Measurements from ENCODE around the gene NFIA. TPM values are rescaled to one million over a fixed set of nuclear protein-coding genes. Genes with fewer than 3 reads are reported as not detected.

Gene NFIA
- total RNA-seq, 2 donors from 2014 or later: 17.3 to 27.3 TPM

- Mint-ChIP-seq H3K4me3 (no peak overlapping the region), H3K36me3 (ENCODE audit: insufficient read depth in 2 of 2) (no peaks in the 10 kb centered on the region), H3K9me3 (no peaks in the 10 kb centered on the region), H3K27ac (no peak overlapping the region), H3K27me3 (ENCODE audit: low read depth) (peaks cover 6% of the 10 kb centered on the region), H3K4me1 (ENCODE audit: low read depth) (no peaks in the 10 kb centered on the region)
- DNase-seq: no peak
- no peak for ATAC-seq (replicated peaks in 1 of 2)
Observed at GRCh38 chr1:61491497-61491896, 409.1 kb downstream of the NFIA start.

DNA sequence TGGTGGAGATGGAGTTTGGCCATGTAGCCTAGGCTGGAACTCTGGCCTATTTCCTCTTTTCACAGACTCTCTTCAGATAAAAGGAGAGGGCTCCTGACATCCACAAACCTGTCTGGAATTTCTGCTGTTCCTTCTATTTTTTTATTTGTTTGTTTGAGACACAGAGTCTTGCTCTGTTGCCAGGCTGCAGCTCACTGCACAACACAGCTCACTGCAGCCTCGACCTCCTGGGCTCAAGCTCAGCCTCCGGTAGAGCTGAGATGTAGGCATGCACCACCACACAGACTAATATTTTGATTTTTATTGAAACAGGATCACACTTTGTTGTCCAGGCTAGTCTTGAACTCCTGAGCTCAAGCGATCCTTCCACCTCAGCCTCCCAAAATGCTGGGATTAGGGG lies 411.6 kb downstream of the NFIA start:
- Mint-ChIP-seq H3K27ac (no peak overlapping the region), H3K36me3 (ENCODE audit: insufficient read depth in 2 of 2) (no peaks in the 10 kb centered on the region), H3K9me3 (no peaks in the 10 kb centered on the region), H3K4me1 (ENCODE audit: low read depth) (no peaks in the 10 kb centered on the region), H3K27me3 (ENCODE audit: low read depth) (peaks cover 6% of the 10 kb centered on the region), H3K4me3 (no peak overlapping the region)
- DNase-seq (no peak), ATAC-seq (replicated peaks in 1 of 2) (no peak)

DNA sequence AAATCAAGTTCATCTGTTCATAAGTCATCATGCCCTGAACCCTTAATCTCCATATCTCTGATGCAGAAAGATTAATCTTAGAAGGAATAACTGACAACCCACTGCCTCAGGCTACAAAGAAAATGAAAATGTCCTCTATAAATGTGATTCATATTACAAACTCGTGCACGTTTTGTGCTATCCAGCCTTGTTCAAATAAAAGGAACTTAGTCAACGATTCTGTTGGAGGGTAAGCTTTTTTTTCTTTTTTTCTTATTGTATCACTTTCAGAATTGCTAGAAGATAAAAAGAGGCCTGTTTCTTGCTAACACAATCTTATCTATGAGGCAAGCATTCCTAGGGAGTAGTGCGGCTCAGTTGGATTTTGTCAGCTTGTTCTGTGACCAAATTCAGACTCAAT lies 414.1 kb downstream of the NFIA start:
- no peaks in the 10 kb centered on the region for H3K4me1 Mint-ChIP-seq (ENCODE audit: low read depth)
- no peaks in the 10 kb centered on the region for H3K9me3 Mint-ChIP-seq
- ATAC-seq (replicated peaks in 1 of 2) (no peak), DNase-seq (no peak)
- no peaks in the 10 kb centered on the region for H3K36me3 Mint-ChIP-seq (ENCODE audit: insufficient read depth in 2 of 2)
- peaks cover 6% of the 10 kb centered on the region for H3K27me3 Mint-ChIP-seq (ENCODE audit: low read depth)
- H3K27ac Mint-ChIP-seq: no peak overlapping the region
- no peak overlapping the region for H3K4me3 Mint-ChIP-seq

GRCh38 chr1:61497013-61497412 lies 414.7 kb downstream of the NFIA start:
- no peaks in the 10 kb centered on the region for H3K9me3 Mint-ChIP-seq
- no peaks in the 10 kb centered on the region for H3K36me3 Mint-ChIP-seq (ENCODE audit: insufficient read depth in 2 of 2)
- no peak overlapping the region for H3K4me3 Mint-ChIP-seq
- H3K4me1 Mint-ChIP-seq (ENCODE audit: low read depth): no peaks in the 10 kb centered on the region
- H3K27me3 Mint-ChIP-seq (ENCODE audit: low read depth): peaks cover 6% of the 10 kb centered on the region
- ATAC-seq (replicated peaks in 1 of 2) (no peak), DNase-seq (no peak)
- H3K27ac Mint-ChIP-seq: no peak overlapping the region

- Mint-ChIP-seq H3K27me3 (ENCODE audit: low read depth) (peaks cover 6% of the 10 kb centered on the region), H3K4me1 (ENCODE audit: low read depth) (no peaks in the 10 kb centered on the region), H3K36me3 (ENCODE audit: insufficient read depth in 2 of 2) (no peaks in the 10 kb centered on the region), H3K9me3 (no peaks in the 10 kb centered on the region), H3K27ac (no peak overlapping the region), H3K4me3 (no peak overlapping the region)
- ATAC-seq (replicated peaks in 1 of 2): no peak
- no peak for DNase-seq
Observed at GRCh38 chr1:61498342-61498741, 416.0 kb downstream of the NFIA start.

GRCh38 chr1:61501971-61502916 lies 419.9 kb downstream of the NFIA start:
- DNase-seq (no peak), ATAC-seq (replicated peaks in 1 of 2) (no peak)
- no peak overlapping the region for H3K27ac Mint-ChIP-seq
- H3K36me3 Mint-ChIP-seq (ENCODE audit: insufficient read depth in 2 of 2): no peaks in the 10 kb centered on the region
- H3K4me1 Mint-ChIP-seq (ENCODE audit: low read depth): no peaks in the 10 kb centered on the region
- H3K4me3 Mint-ChIP-seq: no peak overlapping the region
- peaks cover 3% of the 10 kb centered on the region for H3K27me3 Mint-ChIP-seq (ENCODE audit: low read depth)
- no peaks in the 10 kb centered on the region for H3K9me3 Mint-ChIP-seq

GRCh38 chr1:61504305-61504704 lies 421.9 kb downstream of the NFIA start:
- no peak overlapping the region for H3K4me3 Mint-ChIP-seq
- ATAC-seq (replicated peaks in 1 of 2) (no peak), DNase-seq (no peak)
- peaks cover 4% of the 10 kb centered on the region in 2 donors for H3K9me3 Mint-ChIP-seq
- no peaks in the 10 kb centered on the region for H3K4me1 Mint-ChIP-seq (ENCODE audit: low read depth)
- no peaks in the 10 kb centered on the region for H3K36me3 Mint-ChIP-seq (ENCODE audit: insufficient read depth in 2 of 2)
- peaks cover 7% of the 10 kb centered on the region for H3K27me3 Mint-ChIP-seq (ENCODE audit: low read depth)
- no peak overlapping the region for H3K27ac Mint-ChIP-seq

DNA sequence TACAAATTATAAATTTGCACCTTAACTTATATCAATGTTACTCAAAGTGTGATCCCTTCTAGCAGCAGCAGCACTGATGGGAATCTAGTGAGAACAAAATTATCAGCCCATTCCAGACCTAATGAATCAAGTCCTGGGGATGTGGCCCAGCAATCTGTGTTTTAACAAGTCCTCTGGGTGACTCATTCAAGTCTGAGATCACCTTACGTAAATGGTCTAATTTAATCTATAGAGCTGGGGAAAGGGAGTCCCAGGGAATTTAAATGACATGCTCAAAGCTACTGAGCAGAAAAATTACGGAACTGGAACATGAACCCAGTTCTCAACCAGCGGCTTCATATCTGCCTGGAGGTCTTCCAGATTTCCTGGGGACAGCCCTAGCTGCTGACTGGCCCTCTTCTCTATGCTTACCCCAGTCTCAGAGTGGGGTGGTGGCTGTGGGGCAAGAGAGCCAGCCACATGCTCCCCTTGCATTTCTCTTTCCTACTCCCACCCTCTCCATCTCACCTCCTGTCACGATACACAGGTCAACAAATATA lies 422.6 kb downstream of the NFIA start:
- Mint-ChIP-seq H3K36me3 (ENCODE audit: insufficient read depth in 2 of 2) (no peaks in the 10 kb centered on the region), H3K9me3 (peaks cover 4% of the 10 kb centered on the region in 2 donors), H3K27ac (no peak overlapping the region), H3K27me3 (ENCODE audit: low read depth) (peaks cover 7% of the 10 kb centered on the region), H3K4me1 (ENCODE audit: low read depth) (no peaks in the 10 kb centered on the region), H3K4me3 (no peak overlapping the region)
- DNase-seq (no peak), ATAC-seq (replicated peaks in 1 of 2) (no peak)

- DNase-seq (no peak), ATAC-seq (replicated peaks in 1 of 2) (no peak)
- Mint-ChIP-seq H3K27ac (no peak overlapping the region), H3K27me3 (ENCODE audit: low read depth) (peaks cover 7% of the 10 kb centered on the region), H3K9me3 (peaks cover 4% of the 10 kb centered on the region in 2 donors), H3K36me3 (ENCODE audit: insufficient read depth in 2 of 2) (no peaks in the 10 kb centered on the region), H3K4me3 (no peak overlapping the region), H3K4me1 (ENCODE audit: low read depth) (no peaks in the 10 kb centered on the region)
Observed at GRCh38 chr1:61506236-61506635, 423.9 kb downstream of the NFIA start.

DNA sequence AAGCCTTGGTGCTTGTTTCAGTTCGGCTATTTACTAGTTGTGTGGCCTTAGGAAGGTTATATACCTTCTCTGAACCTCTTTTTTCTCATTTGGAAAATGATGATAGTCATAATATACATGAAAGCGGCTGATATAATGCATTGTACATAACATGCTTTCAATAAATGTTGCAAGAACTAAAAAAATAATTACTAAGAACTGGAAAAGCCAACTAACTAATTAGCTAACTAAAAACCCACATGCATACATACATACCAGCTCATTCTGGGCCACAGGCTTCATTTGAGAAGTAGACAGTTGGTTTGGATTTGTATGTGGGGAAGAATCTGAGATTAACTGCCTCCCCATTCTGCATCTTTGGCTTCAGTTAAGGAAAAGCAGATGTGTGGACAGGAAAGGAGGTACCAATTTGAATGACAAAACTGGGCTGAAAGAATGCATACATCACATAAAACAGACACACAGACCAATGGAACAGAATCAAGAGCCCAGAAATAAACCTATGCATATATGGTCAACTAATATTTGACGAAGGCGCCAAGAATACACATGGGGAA lies 424.7 kb downstream of the NFIA start:
- Mint-ChIP-seq H3K9me3 (peaks cover 4% of the 10 kb centered on the region in 2 donors), H3K4me3 (no peak overlapping the region), H3K4me1 (ENCODE audit: low read depth) (no peaks in the 10 kb centered on the region), H3K36me3 (ENCODE audit: insufficient read depth in 2 of 2) (no peaks in the 10 kb centered on the region), H3K27me3 (ENCODE audit: low read depth) (peaks cover 7% of the 10 kb centered on the region), H3K27ac (no peak overlapping the region)
- DNase-seq (no peak), ATAC-seq (replicated peaks in 1 of 2) (peak in 1 of 2 donors; percentile 52)
